ENCODE data around the gene LRFN3.

DNA sequence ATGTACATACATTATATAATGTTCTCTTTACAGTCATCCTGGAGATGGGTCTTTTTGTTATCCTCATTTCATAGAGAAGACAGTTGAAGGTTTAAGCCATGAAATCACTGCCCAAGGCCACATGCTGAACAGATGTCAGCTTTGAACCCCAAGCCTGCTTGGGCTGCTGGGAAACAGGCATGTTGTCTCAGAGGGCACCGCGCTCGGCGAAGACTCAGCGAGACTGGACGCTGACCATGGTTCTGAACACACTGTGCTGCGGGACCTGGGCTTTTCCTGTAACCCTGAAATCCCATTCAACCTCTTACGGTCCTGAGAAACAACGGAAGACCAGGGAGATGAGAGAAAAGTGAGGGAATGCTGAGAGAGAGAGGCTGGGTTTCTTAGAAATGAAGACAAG, 27.3 kb downstream of the LRFN3 start:
- TF ChIP-seq, protein P1, sequence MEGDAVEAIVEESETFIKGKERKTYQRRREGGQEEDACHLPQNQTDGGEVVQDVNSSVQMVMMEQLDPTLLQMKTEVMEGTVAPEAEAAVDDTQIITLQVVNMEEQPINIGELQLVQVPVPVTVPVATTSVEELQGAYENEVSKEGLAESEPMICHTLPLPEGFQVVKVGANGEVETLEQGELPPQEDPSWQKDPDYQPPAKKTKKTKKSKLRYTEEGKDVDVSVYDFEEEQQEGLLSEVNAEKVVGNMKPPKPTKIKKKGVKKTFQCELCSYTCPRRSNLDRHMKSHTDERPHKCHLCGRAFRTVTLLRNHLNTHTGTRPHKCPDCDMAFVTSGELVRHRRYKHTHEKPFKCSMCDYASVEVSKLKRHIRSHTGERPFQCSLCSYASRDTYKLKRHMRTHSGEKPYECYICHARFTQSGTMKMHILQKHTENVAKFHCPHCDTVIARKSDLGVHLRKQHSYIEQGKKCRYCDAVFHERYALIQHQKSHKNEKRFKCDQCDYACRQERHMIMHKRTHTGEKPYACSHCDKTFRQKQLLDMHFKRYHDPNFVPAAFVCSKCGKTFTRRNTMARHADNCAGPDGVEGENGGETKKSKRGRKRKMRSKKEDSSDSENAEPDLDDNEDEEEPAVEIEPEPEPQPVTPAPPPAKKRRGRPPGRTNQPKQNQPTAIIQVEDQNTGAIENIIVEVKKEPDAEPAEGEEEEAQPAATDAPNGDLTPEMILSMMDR (IDR thresholded peaks at IDR 0.05; ENCODE audit: low read depth, low read length), result no peak
- no peak for TF ChIP-seq EZH2phosphoT487 (IDR thresholded peaks at IDR 0.05; ENCODE audit: low read depth)
